ENCODE results near the gene APPL2.
"Not testable (repeated sequence)": the region's sequence is repeated elsewhere in the genome, so short reads cannot be mapped to it uniquely, and the experiment has no call there.

Gene APPL2

DNA sequence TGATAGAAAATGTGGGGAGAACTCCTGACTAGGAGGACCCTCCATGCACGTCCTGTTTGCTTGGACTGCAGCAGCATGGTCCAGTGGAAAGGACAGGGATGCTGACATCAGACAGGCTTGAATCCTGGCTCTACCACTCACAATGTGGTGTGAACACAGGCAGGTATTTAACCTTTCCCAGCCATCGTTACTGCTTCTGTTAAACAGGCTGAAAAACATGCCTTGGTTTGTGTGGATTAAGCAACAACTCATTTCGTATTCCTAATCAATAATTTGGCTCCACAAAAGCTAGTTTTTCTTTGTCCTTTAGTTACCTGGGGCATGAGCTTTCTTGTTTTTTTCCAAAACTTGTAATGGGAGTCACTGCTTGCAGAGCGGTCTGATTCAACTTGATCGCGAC lies 41.0 kb downstream of the APPL2 start:
- DNase-seq (ENCODE audit: low spot score): no peak

DNA sequence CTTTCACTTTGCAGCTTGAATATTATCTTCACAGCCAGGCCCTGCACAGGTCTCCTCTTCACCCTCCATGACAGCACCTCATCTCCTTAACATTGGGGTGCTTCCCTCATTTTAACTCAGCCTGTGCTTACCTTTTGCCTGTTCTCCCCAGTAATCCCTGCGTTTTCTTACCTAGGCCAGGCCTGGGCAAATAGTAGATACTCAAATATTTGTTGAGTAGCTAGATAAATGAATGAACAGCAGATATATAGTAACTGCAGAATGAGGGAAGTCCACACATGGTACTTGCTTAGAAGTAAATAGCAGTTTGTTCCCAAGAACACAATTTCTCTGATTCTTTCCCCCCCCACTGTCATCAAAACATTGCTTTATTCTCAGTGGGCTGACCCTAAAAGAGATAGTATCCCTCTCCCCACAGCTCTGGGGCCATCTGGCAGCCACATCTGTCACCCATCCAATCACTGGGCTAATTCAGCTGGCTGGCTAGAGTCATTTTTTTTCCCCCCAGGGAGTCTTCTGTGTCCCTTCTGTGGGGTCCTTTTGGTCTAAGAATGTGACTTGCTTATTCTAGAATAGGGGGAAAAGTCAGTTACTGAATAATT lies 43.2 kb downstream of the APPL2 start:
- peak; percentile 76 for DNase-seq (ENCODE audit: low spot score)

DNA sequence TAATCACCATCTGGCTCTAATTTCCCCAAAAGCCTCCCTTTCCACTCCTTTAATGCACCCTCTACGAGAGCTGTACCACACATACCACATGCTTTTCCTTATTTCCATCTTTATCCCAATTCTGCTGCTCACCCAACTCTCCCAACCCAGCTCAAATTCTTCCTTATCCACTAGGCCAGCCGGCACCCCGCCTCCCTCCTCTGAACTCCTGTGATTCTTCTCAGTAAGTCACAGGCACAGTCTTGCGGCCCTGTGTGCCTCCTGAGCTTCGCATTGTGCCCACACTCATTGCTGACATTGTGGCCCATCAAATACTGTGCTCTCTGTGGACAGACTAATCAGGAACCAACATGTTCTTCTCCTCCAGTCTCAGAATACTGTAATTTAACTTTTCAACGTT lies 45.4 kb downstream of the APPL2 start:
- no peak for DNase-seq (ENCODE audit: low spot score)

DNA sequence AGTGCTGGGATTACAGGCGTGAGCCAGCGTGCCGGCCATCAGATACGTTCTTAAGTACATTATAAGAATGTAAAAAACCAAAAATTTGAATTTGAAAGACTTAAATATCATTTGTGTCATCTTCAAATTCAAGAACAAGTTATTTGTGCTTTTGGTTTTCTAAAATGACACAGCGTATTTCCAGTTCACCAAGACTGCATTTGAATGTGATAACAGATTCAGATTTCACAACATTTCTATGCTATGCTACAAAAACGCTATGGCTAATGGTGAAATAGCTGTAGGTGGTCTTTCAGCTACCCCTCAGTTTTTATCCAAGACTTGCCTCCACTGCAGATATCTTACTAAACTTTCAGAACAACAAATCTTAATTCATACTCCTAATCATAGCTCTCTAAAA lies 46.7 kb downstream of the APPL2 start:
- no peak for DNase-seq (ENCODE audit: low spot score)

DNA sequence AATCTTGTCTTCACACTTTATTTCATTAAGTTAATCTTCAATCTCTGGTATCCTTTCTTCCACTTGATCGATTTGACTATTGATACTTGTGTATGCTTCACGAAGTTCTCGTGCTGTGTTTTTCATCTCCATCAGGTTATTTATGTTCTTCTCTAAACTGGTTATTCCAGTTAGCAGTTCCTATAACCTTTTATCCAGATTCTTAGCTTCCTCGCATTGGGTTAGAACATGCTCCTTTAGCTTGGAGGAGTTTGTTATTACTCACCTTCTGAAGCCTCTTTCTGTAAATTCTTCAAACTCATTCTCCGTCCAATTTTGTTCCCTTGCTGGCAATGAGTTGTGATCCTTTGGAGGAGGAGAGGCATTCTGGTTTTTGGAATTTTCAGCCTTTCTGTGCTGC lies 52.0 kb downstream of the APPL2 start:
- DNase-seq (ENCODE audit: low spot score): not testable (repeated sequence)

DNA sequence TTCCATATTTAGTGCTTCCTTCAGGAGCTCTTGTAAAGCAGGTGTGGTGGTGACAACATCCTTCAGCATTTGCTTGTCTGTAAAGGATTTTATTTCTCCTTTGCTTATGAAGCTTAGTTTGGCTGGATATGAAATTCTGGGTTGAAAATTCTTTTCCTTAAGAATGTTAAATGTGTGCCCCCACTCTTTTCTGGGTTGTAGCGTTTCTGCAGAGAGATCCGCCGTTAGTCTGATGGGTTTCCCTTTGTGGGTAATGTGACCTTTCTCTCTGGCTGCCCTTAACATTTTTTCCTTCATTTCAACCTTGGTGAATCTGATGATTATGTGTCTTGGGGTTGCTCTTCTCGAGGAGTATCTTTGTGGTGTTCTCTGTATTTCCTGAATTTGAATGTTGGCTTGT lies 52.6 kb downstream of the APPL2 start:
- DNase-seq (ENCODE audit: low spot score): not testable (repeated sequence)

DNA sequence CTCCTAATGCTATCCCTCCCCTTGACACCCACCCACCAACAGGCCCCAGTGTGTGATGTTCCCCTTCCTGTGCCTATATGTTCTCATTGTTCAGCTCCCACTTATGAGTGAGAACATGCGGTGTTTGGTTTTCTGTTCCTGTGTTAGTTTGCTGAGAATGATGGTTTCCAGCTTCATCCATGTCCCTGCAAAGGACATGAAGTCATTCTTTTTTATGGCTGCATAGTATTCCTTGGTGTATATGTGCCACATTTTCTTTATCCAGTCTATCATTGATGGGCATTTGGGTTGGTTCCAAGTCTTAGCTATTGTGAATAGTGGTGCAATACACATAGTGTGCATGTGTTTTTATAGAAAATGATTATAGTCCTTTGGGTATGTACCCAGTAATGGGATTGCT lies 56.9 kb downstream of the APPL2 start:
- not testable (repeated sequence) for DNase-seq (ENCODE audit: low spot score)

DNA sequence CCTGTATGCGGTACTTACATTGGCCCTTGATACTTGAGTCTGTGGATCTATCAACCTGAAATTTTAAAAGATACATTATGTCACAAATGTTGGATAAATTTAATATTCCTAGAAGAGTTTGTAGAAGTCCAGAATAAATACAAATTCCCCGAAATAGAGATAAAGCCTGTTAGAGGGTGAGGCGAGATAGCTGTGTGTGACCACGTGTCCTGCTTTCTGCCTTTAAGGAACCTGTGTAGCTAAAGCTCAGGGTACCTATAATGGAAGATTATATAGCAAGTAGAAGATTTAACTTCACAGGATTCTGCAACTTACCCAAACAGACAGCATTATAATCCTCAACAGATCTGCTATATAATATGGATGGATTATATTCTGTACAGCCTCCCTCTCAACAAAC lies 58.8 kb downstream of the APPL2 start:
- no peak for DNase-seq (ENCODE audit: low spot score)

DNA sequence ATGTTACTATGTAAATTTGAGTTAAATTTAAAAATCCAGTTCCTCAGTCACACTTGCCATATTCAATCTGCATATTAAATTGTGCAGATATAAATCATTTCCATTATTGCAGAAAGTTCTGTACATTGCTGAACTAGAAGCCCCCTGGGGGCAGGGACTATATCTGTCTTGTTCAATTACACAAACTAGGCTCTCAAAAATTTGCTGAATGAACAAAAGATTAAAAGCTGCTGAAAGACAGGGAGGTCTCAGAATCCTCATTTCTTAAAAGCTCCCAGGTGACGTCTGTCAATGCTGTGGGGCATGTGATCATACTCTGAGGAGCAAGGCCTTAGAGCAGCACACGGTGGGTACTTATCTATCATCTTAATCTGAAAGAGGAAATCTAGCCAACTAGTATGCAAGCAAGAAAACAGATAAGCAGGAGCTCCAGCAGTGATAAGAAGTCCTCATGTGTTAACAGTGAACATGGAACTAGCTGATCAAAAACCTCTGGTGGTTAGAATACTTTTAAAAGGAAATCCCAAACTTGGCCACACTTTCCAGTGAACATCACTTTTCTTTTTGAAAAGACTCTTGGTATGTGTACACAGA lies 60.5 kb downstream of the APPL2 start:
- no peak for DNase-seq (ENCODE audit: low spot score)

DNA sequence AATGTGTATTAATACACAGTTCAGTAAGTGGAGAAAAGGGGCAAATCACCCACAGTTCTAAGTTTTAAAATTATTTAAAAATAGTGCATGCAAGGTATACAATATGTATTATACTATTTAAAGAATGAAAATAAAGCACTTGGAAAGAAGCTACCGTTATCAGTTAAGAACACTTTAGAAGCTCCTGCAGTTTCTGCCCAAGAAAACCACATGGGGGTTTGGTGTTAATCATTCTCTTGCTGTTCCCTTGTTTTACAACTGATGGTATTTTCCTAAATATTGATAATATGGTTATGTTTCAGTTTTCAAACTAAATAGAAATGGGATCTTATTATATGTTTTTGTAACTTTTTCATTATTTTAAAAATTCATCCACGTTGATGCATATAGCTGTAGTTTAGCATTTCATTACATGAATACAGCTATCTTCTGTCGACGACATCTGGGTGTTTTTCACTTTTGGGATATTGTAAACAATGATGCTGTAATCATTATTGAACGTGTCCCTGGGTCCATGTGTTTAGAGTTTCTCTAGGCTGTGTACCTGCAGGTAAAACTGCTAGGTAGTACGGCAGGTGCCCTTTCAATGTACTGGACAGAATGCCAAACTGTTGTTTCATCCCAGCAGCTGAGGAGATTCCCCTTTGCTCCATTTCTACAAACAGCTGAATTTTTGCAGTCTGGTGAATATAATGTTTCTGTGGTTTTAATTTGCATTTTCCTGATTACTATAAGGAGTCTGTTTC lies 64.1 kb downstream of the APPL2 start:
- no peak for DNase-seq (ENCODE audit: low spot score)

DNA sequence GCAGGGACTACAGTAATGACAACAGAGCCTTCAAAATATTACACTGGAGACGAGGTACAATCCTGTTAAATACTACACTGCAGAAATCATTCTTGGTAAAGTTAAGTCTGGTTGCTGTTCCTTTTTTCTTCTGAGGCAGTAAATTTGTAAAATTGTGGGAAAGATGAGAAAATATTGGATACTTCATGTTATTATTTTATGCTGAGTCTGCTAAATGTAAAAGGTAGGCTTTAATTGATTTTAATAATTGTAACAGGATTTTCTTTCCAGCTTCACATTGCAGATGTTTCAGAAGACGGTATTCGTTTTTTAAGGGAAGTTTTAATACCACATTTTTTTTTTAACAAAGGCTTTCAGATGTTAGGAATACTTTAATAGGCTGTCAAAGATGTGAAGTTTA lies 65.8 kb downstream of the APPL2 start:
- DNase-seq (ENCODE audit: low spot score): no peak

DNA sequence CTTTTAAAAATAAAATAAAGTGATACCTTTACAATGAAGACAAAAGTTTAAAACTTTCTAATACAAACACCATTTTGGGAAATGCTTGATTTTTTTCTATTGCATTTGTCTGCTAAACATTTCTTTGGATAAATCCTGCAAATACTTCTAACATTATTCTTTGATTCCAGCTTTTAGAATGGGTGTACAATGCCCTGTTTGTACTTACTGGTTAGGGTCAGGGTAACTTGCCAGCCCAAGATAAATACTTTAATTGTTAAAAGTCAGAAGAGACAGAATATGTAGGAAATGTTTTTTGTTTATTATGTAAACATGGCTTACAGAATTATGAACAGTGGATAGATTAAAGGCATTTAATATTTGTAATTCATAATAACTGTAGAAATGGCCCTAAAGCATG lies 68.0 kb downstream of the APPL2 start:
- peak; percentile 81 for DNase-seq (ENCODE audit: low spot score)

DNA sequence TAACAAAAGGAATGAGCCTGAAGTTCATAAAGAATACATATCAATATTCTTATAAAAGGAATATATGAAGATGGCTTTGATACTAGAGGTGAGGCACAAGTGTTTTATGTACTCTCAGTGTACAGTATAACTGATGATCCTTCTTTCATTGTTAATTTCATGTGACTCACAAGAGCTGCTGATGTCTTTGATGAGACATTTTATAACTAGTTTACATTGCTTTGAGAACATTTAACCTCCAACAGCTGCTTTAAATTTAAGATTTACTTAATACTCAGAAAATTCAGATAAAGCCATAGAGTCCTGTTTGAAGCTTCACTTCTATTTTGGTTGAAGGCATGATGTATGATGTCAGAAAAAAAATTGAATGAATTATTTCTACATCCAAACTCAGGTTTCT lies 68.6 kb downstream of the APPL2 start:
- DNase-seq (ENCODE audit: low spot score): no peak

DNA sequence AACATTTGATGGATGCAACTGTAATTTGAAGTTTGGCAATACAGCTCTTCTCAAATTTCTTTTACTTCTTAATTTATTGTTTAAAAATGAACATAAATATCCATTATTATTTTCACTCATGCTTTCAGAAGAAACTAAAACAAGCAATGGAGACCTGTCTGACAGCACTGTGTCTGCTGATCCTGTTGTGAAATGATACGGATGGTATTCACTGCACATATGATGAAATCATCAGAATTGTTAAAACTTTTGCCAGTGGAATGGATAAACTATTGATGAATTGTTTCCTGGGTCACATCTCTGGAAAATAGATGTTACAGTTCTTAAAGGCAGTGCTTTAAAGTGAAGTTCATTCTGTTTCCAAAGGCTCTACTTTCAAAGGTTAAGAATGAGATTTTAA lies 69.2 kb downstream of the APPL2 start:
- no peak for DNase-seq (ENCODE audit: low spot score)

DNA sequence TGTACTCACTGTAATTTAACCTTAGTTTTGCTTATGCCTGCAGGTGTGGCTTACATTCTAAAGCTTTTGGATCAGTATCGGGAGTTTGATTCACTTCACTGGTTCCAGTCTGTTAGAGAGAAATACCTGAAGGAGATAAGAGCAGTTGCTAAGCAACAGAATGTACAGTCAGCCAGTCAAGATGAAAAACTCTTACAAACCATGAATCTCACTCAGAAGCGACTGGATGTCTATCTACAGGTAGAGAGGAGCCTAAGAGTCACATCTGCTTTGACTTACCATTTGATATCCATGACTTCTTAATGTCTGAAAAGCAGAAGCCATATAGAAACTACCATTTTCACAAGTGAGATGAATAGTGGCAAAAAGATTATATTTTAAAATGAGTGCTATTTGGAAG lies 71.9 kb downstream of the APPL2 start:
- no peak for DNase-seq (ENCODE audit: low spot score)

DNA sequence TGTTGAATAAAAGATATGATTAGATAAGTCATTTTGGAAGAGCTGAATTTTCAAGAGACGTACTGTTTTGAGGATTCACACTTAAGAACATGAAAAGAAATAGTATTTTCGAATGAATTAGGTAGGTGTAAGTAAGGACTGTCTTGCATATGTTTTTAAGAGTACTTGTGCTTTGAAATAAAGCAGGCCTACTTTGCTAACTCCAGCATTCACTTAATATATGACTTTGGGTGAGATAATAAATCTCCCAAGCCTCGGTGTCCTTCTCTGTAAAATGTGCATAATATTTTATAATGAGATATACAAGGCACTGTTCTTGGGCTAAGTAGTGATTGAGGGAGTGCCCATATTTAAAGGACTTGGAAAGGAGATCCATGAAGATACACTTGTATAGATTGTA lies 73.8 kb downstream of the APPL2 start:
- no peak for DNase-seq (ENCODE audit: low spot score)

DNA sequence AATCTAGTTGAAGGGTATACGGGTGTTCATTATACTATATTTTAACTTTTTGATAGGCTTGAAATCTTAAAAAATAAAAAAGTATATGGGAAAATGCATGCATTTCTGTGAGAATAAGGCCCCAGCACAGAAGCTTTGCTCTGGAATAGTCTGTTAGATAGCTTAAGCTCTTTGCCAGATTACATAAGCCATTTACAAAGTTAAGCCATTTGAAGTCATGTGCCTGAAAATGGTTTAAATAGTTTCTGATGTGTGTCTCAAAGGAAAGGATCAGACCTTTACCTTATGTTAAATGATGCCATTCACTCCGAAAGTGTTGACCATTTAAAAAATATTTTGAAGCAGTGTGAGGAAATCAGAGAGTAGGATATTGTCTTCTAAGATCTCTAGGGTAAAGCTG lies 77.1 kb downstream of the APPL2 start:
- DNase-seq (ENCODE audit: low spot score): no peak

DNA sequence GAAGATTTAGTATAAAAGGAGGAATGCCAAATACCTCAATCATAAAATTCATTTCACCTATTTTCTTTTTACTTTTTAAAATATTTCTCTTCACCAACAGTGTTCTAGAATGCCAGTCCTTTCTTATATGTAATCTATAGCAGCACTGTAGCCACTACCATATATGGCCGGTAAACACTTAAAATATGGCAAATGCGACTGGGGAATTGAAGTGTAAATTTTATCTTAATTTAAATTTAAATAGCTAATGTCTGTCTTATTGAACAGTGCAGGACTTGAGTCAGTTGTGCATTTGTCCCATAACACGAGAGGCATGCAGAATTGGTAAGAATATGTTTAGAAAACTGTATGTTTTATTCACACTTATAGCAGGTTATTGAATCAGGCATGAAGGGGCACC lies 78.4 kb downstream of the APPL2 start:
- no peak for DNase-seq (ENCODE audit: low spot score)

DNA sequence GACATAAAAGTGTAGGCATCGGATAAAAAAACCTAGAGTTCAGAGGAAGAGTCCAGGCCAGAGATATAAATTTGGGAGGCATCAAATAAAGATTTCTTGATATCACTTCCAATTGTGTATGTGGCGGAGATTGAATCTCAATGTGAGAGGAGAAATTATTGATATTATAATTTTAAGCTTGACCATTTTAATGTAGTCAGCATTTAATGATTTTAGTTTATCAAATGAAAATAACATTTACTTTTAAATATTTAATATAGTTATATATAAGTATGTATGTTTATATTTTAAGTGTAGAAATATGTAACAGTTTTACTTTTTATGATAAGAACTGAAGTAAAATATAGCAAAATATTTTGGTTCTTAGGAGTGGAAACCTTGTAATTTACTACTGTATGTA lies 79.7 kb downstream of the APPL2 start:
- no peak for DNase-seq (ENCODE audit: low spot score)

DNA sequence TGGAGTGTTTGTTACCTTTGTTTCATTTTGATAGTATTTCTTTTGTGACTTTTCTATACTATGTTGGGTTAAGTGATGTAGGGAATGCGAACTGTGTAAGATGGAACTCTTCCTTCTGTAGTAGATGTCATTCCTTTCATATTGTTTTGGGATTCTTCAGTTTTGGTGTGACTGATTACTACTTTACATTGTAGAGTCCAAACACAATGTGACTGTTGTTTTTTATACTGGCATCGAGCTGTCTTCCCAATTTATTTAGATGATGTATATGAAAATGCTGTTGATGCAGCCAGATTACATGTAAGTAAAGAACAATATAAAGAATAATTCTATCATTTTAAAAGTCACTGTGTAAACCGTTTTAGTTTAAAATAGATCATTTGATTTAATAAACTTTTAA lies 93.7 kb downstream of the APPL2 start:
- DNase-seq (ENCODE audit: low spot score): peak; percentile 58

DNA sequence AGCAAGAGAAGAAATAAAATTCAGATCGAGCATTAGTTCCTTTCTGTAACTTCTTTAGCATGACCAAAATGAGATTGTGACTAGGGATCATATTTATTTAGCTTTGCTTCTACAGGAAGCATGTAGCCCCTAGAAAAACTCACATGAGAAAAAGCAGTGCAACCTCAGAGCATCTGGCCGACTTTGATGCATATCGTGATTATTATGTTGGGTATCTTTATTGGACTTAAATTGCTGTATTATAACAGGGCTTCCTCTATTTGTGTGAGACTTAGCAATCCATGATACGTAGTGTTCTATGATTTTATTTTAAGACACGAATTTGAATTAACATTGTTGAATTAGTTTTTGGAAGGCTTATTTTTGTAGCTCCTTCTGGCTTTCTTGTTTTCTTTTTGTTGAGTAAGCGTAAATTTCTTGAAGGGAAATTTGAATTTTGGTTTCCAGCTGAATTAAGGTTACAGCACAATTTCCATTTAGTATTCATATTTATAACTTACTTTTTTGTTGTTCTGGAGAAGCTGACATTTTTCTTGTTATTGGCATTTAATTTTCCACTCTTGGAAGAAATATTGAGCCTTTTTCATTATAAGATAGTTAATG lies 94.6 kb downstream of the APPL2 start:
- peak; percentile 43 for DNase-seq (ENCODE audit: low spot score)

DNA sequence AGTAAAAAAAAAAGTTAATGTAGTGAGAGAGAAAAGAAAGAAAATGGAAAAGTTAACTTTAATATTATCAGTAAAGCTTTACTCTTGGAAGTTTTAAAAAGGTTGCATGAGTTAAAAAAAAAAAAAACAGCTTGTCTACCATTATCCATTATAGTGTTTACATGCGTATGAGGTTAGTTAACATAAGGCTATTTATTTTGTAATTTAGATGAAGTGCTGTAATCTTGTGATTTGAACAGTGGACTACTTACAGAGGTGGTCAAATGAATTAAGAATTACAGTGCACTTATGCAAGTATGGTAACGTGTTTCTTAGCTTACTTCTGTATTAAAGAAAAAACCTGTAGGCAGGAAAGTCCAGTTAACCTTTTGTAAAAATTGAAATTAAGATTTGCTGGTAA lies 97.7 kb downstream of the APPL2 start:
- no peak for DNase-seq (ENCODE audit: low spot score)

All from pons (tissue), 1 donor.